Ishikawa (cell line): Measurements from ENCODE around the gene FTMT.

Experiments
- CEBPB ChIP-seq: IDR thresholded peaks from 2 replicates; pipeline ENCODE4 v1.6.1; 2012
- CREB1 ChIP-seq: IDR thresholded peaks from 2 replicates; pipeline ENCODE4 v1.6.1; 2012; ENCODE audit warnings: low read depth
- EGR1 ChIP-seq: IDR thresholded peaks from 2 replicates; pipeline ENCODE4 v1.6.1; 2012
- EP300 ChIP-seq: IDR thresholded peaks from 2 replicates; pipeline ENCODE4 v1.6.1; 2012; ENCODE audit warnings: borderline replicate concordance
- FOXM1 ChIP-seq: IDR thresholded peaks from 2 replicates; pipeline ENCODE4 v1.6.1; 2012; ENCODE audit warnings: low read depth, borderline replicate concordance
- MAX ChIP-seq: IDR thresholded peaks from 2 replicates; pipeline ENCODE4 v1.6.1; 2012
- NFIC ChIP-seq: IDR thresholded peaks from 2 replicates; pipeline ENCODE4 v1.6.1; 2012
- RAD21 ChIP-seq: IDR thresholded peaks from 2 replicates; pipeline ENCODE4 v1.6.1; 2012; ENCODE audit warnings: low read depth
- REST ChIP-seq: IDR thresholded peaks from 2 replicates; pipeline ENCODE4 v1.6.1; 2012; ENCODE audit warnings: low read depth, mild to moderate bottlenecking
- TAF1 ChIP-seq: IDR thresholded peaks from 2 replicates; pipeline ENCODE4 v1.6.1; 2012; ENCODE audit warnings: low read depth, mild to moderate bottlenecking
- TCF12 ChIP-seq: IDR thresholded peaks from 2 replicates; pipeline ENCODE4 v1.6.1; 2012; ENCODE audit warnings: low read depth
- TEAD4 ChIP-seq: IDR thresholded peaks from 2 replicates; pipeline ENCODE4 v1.6.1; 2012
- USF1 ChIP-seq: IDR thresholded peaks from 2 replicates; pipeline ENCODE4 v1.6.1; 2012
- YY1 ChIP-seq: IDR thresholded peaks from 2 replicates; pipeline ENCODE4 v1.6.1; 2012; ENCODE audit warnings: low read depth
- ZBTB7A ChIP-seq: IDR thresholded peaks from 2 replicates; pipeline ENCODE4 v1.6.1; 2012; ENCODE audit warnings: low read depth

The FTMT gene

GRCh38 chr5:121833617-121834016 lies 18.1 kb upstream of the FTMT start:
- TF ChIP-seq NFIC: no peak
- TF ChIP-seq TAF1: no peak
- TF ChIP-seq REST: no peak
- no peak for TF ChIP-seq YY1
- TF ChIP-seq EP300: no peak
- no peak for TF ChIP-seq FOXM1
- no peak for TF ChIP-seq MAX
- no peak for TF ChIP-seq CEBPB
- no peak for TF ChIP-seq CREB1
- TF ChIP-seq ZBTB7A: no peak
- TF ChIP-seq RAD21: no peak

DNA sequence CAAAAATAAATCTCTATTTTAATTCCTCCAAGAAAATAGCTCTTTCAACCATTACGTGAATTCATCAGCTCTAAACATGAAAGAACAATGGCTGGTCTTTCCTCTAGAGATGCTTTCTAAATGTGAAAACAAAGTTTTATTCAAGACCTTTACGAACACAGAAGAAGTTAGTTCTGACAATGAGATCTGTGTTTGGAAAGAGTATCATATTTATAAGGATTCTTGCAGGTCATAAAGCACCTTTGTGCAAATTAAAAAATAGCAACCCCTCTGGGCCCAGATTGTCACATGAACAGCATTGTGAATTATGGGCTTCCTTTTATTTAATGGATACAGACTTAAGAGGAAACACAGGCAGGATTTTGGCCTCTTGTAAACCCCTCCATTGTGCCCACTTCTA lies 17.7 kb upstream of the FTMT start:
- TF ChIP-seq USF1: no peak
- TF ChIP-seq RAD21: no peak
- TF ChIP-seq YY1: no peak
- no peak for TF ChIP-seq TCF12
- no peak for TF ChIP-seq MAX
- no peak for TF ChIP-seq NFIC
- no peak for TF ChIP-seq ZBTB7A
- TF ChIP-seq EP300: no peak
- TF ChIP-seq REST: no peak
- TF ChIP-seq CREB1: no peak
- no peak for TF ChIP-seq CEBPB

GRCh38 chr5:121841892-121842291 lies 9.8 kb upstream of the FTMT start:
- TF ChIP-seq YY1 (no peak), TEAD4 (no peak), REST (no peak), TCF12 (no peak), USF1 (no peak), NFIC (no peak), FOXM1 (no peak), CREB1 (no peak), RAD21 (no peak), CEBPB (no peak), MAX (no peak), EP300 (no peak), EGR1 (no peak), TAF1 (no peak), ZBTB7A (no peak)

DNA sequence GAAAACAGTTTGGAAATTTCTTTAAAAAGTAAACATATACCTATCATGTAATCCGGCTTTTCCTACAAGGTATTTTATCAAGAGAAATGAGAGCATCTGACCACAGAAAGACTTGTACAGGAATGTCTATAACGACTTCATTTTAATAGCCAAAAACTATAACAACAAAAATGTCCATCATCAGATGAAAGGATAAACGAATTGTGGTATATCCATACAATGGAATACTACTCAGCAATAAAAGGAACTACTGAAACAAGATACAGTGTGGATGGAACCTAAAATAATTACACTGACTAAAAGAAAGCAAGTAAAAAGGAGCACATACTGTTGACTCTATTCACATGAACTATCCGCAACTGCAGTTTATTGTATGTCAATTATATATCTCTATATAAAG lies 1.4 kb upstream of the FTMT start:
- TF ChIP-seq YY1 (no peak), MAX (no peak)

GRCh38 chr5:121853850-121854249 lies 2.2 kb downstream of the FTMT start:
- TF ChIP-seq RAD21 (no peak), ZBTB7A (no peak), CREB1 (no peak), FOXM1 (no peak)
